H1 (cell line): Measurements from ENCODE around the gene LNPEP. TPM values are rescaled to one million over a fixed set of nuclear protein-coding genes. Genes with fewer than 3 reads are reported as not detected.

ENCODE experiments used
- CTCF ChIA-PET: fragments of 300-600 bp; sonication (Branson Sonifier 250); formaldehyde crosslinking; loops from one replicate; lab custom pipeline; 2021; ENCODE audit not compliant: partially characterized antibody; lab: Charles Lee
- POLR2A ChIA-PET: fragments of 300-600 bp; sonication (Branson Sonifier 250); formaldehyde crosslinking; loops from one replicate; lab custom pipeline; 2021; ENCODE audit warnings: inconsistent platforms; ENCODE audit not compliant: partially characterized antibody; lab: Charles Lee
- DNase-seq, 2 experiments: peaks; one replicate each; pipeline versions ENCODE4 v3.0.0 to v3.0.0-alpha.2; 2010 to 2022; ENCODE audit warnings: low spot score in 2 of 2, low read depth in 1 of 2, mixed read lengths in 1 of 2
- FAIRE-seq: peaks from 2 replicates; lab custom pipeline; 2011; peaks lifted over from hg19 to GRCh38; lab: Jason Lieb, UNC
- H2AFZ ChIP-seq: 2 replicates; pipeline ENCODE4 v1.8.1; 2012; ENCODE audit warnings: low read length, inconsistent platforms
- H2AK5ac ChIP-seq: 2 replicates; pipeline ENCODE4 v1.6.1; 2013; ENCODE audit warnings: low read depth, low read length
- H2BK120ac ChIP-seq: replicated peaks from 2 replicates; pipeline ENCODE3; 2013; ENCODE audit warnings: low read depth, low read length, inconsistent platforms
- H2BK12ac ChIP-seq: 2 replicates; pipeline ENCODE4 v1.6.1; 2013; ENCODE audit warnings: low read depth, low read length
- H2BK15ac ChIP-seq: 2 replicates; pipeline ENCODE4 v1.6.1; 2013; ENCODE audit warnings: low read length
- H2BK20ac ChIP-seq: 2 replicates; pipeline ENCODE4 v1.6.1; 2013; ENCODE audit warnings: low read length
- H2BK5ac ChIP-seq: 2 replicates; pipeline ENCODE4 v1.6.1; 2013; ENCODE audit warnings: low read depth, low read length
- H3K14ac ChIP-seq: 2 replicates; pipeline ENCODE4 v1.6.1; 2013; ENCODE audit warnings: inconsistent platforms; ENCODE audit not compliant: insufficient read length
- H3K18ac ChIP-seq: 2 replicates; pipeline ENCODE4 v1.6.1; 2013; ENCODE audit warnings: low read length; ENCODE audit errors: extremely low read depth
- H3K23ac ChIP-seq: 2 replicates; pipeline ENCODE4 v1.6.1; 2013; ENCODE audit warnings: inconsistent platforms; ENCODE audit not compliant: insufficient read length
- H3K23me2 ChIP-seq: 2 replicates; pipeline ENCODE4 v1.6.1; 2013; ENCODE audit warnings: low read depth, low read length
- H3K27ac ChIP-seq: 2 replicates; pipeline ENCODE4 v1.6.1; 2011; ENCODE audit warnings: low read depth, low read length, inconsistent platforms
- H3K27me3 ChIP-seq, 4 experiments: replicated peaks in 1 of 4; 1 replicate in 1 of 4; 2 replicates in 3 of 4; pipeline versions ENCODE4 v1.6.1 to v1.8.1; 2011 to 2013; ENCODE audit warnings: low read length in 3 of 4, mild to moderate bottlenecking in 3 of 4, inconsistent platforms in 2 of 4, mixed read lengths in 2 of 4, moderate library complexity in 1 of 4; ENCODE audit not compliant: control insufficient read depth in 3 of 4, insufficient read depth in 3 of 4; ENCODE audit errors: extremely low read depth in 1 of 4
- H3K36me3 ChIP-seq, 4 experiments: 2 replicates each; pipeline versions ENCODE4 v1.6.1 to v1.8.1; 2011 to 2013; ENCODE audit warnings: mild to moderate bottlenecking in 4 of 4, low read length in 3 of 4, moderate library complexity in 2 of 4, control low read depth in 1 of 4, inconsistent platforms in 1 of 4; ENCODE audit not compliant: insufficient read depth in 4 of 4, control insufficient read depth in 2 of 4
- H3K4ac ChIP-seq: replicated peaks from 2 replicates; pipeline ENCODE3; 2013; ENCODE audit warnings: low read length, low read depth, mixed read lengths, inconsistent platforms; ENCODE audit not compliant: insufficient read length
- H3K4me1 ChIP-seq, 4 experiments: replicated peaks in 1 of 4; 1 replicate in 1 of 4; 2 replicates in 3 of 4; pipeline versions ENCODE4 v1.6.1 to v1.8.1; 2011 to 2013; ENCODE audit warnings: low read length in 3 of 4, inconsistent platforms in 2 of 4, mixed read lengths in 1 of 4; ENCODE audit not compliant: insufficient read depth in 4 of 4, control insufficient read depth in 3 of 4
- H3K4me2 ChIP-seq, 2 experiments: 2 replicates each; pipeline versions ENCODE4 v1.6.1 to v1.8.1; 2011 to 2013; ENCODE audit warnings: low read depth in 2 of 2, low read length in 2 of 2, control low read depth in 1 of 2, inconsistent platforms in 1 of 2, mild to moderate bottlenecking in 1 of 2; ENCODE audit not compliant: insufficient read depth in 1 of 2
- H3K4me3 ChIP-seq, 4 experiments: fragments of 200-600, 300-600 bp in 1 of 4; sonication (generic), shearing (Covaris generic), sonication (Bioruptor Twin) in 1 of 4; 2 replicates each; pipeline versions ENCODE4 v1.5.1 to v1.8.1; 2011 to 2016; ENCODE audit warnings: low read length in 4 of 4, low read depth in 3 of 4, control low read depth in 2 of 4, inconsistent platforms in 2 of 4, mild to moderate bottlenecking in 2 of 4, mixed read lengths in 1 of 4, moderate library complexity in 1 of 4; ENCODE audit not compliant: insufficient read depth in 2 of 4; ENCODE audit errors: extremely low read depth in 1 of 4
- H3K56ac ChIP-seq: replicated peaks from 2 replicates; pipeline ENCODE3; 2013; ENCODE audit warnings: low read depth, mild to moderate bottlenecking, mixed read lengths, low read length, inconsistent platforms; ENCODE audit not compliant: insufficient read length
- H3K79me1 ChIP-seq: 2 replicates; pipeline ENCODE4 v1.6.1; 2013; ENCODE audit warnings: low read depth, low read length, control low read depth
- H3K79me2 ChIP-seq, 2 experiments: 2 replicates each; pipeline versions ENCODE4 v1.6.1 to v1.8.1; 2012 to 2013; ENCODE audit warnings: low read length in 2 of 2, mild to moderate bottlenecking in 2 of 2, inconsistent platforms in 1 of 2; ENCODE audit not compliant: insufficient read depth in 2 of 2, control insufficient read depth in 1 of 2
- H3K9ac ChIP-seq, 4 experiments: replicated peaks in 1 of 4; 1 replicate in 1 of 4; 2 replicates in 3 of 4; pipeline versions ENCODE4 v1.6.1 to v1.8.1; 2011 to 2013; ENCODE audit warnings: low read depth in 3 of 4, low read length in 3 of 4, control low read depth in 2 of 4, mild to moderate bottlenecking in 2 of 4, moderate library complexity in 2 of 4, inconsistent platforms in 1 of 4; ENCODE audit errors: extremely low read depth in 1 of 4
- H3K9me3 ChIP-seq, 2 experiments: 2 replicates each; pipeline versions ENCODE4 v1.6.1 to v1.8.1; 2012 to 2013; ENCODE audit warnings: mild to moderate bottlenecking in 2 of 2, moderate library complexity in 2 of 2, control low read depth in 1 of 2, inconsistent platforms in 1 of 2, low read depth in 1 of 2, low read length in 1 of 2, mixed read lengths in 1 of 2; ENCODE audit not compliant: insufficient read depth in 2 of 2
- H4K20me1 ChIP-seq, 2 experiments: replicated peaks in 1 of 2; 2 replicates each; pipeline versions ENCODE3 to v1.8.1; 2011 to 2013; ENCODE audit warnings: inconsistent platforms in 2 of 2, low read length in 2 of 2, mild to moderate bottlenecking in 1 of 2; ENCODE audit not compliant: insufficient read depth in 2 of 2, control insufficient read depth in 1 of 2
- H4K5ac ChIP-seq: 2 replicates; pipeline ENCODE4 v1.6.1; 2013; ENCODE audit warnings: low read length, low read depth, mixed read lengths, inconsistent platforms; ENCODE audit not compliant: insufficient read length
- H4K8ac ChIP-seq: 2 replicates; pipeline ENCODE4 v1.8.0; 2013; ENCODE audit warnings: mild to moderate bottlenecking, moderate library complexity, low read length, inconsistent platforms; ENCODE audit not compliant: insufficient read depth; ENCODE audit errors: extremely low read depth
- H4K91ac ChIP-seq: replicated peaks from 2 replicates; pipeline ENCODE3; 2013; ENCODE audit warnings: low read length, mixed read lengths, inconsistent platforms; ENCODE audit not compliant: insufficient read length
- CBX5 ChIP-seq: fragments of 300-800, 300-1000 bp; sonication (generic); IDR thresholded peaks from 2 replicates; pipeline ENCODE4 v1.7.1; 2016; ENCODE audit warnings: antibody characterized with exemption, low read length, low read depth
- CBX8 ChIP-seq: fragments of 300-800, 300-1000 bp; sonication (generic); IDR thresholded peaks from 2 replicates; pipeline ENCODE4 v1.7.1; 2016; ENCODE audit warnings: low read depth, low read length, borderline replicate concordance
- CTCF ChIP-seq, 3 experiments: IDR thresholded peaks; 1 replicate in 2 of 3; 2 replicates in 1 of 3; pipeline versions ENCODE4 v1.5.1 to v1.6.1; 2011; ENCODE audit warnings: low read length in 3 of 3, mild to moderate bottlenecking in 3 of 3, inconsistent platforms in 2 of 3, low read depth in 1 of 3, moderate library complexity in 1 of 3; ENCODE audit not compliant: insufficient read depth in 1 of 3; ENCODE audit errors: control extremely low read depth in 1 of 3
- EGR1 ChIP-seq: IDR thresholded peaks from 2 replicates; pipeline ENCODE4 v1.6.1; 2011; ENCODE audit warnings: low read depth, low read length, borderline replicate concordance
- EZH2 ChIP-seq: fragments of 200-600 bp; sonication (generic); IDR thresholded peaks from 2 replicates; pipeline ENCODE4 v1.7.1; 2012; ENCODE audit warnings: low read depth, mild to moderate bottlenecking, moderate library complexity, low read length, inconsistent platforms; ENCODE audit not compliant: severe bottlenecking
- RBBP5 ChIP-seq: IDR thresholded peaks from 2 replicates; pipeline ENCODE4 v1.7.1; 2012; ENCODE audit warnings: low read depth, mild to moderate bottlenecking, inconsistent platforms, low read length, moderate library complexity, borderline replicate concordance
- RNF2 ChIP-seq: fragments of 200-900, 300-1000 bp; sonication (generic); IDR thresholded peaks from 2 replicates; pipeline ENCODE4 v1.7.1; 2016; ENCODE audit warnings: borderline replicate concordance, low read depth, mild to moderate bottlenecking, antibody characterized with exemption, low read length; ENCODE audit not compliant: poor library complexity, severe bottlenecking; ENCODE audit errors: missing control alignments
- SIX5 ChIP-seq: IDR thresholded peaks from 2 replicates; pipeline ENCODE4 v1.6.1; 2011; ENCODE audit warnings: mild to moderate bottlenecking, low read depth, low read length
- SRF ChIP-seq: IDR thresholded peaks from 2 replicates; pipeline ENCODE4 v1.6.1; 2011; ENCODE audit warnings: mild to moderate bottlenecking, low read depth, low read length, moderate library complexity
- TAF7 ChIP-seq: optimal IDR thresholded peaks from 2 replicates; pipeline ENCODE3; 2011; ENCODE audit warnings: low read depth, mild to moderate bottlenecking, inconsistent platforms, low read length, moderate library complexity, borderline replicate concordance
- TBP ChIP-seq: IDR thresholded peaks from 2 replicates; pipeline ENCODE4 v1.6.1; 2011; ENCODE audit warnings: low read depth, low read length, improper control_type of control experiment
- WGBS, 2 experiments: shearing (Covaris generic) in 1 of 2; methylation state at CpG; one replicate each; pipeline versions ENCODE4 v1.1.6 to v1.1.7; 2013 to 2015; ENCODE audit warnings: low lambda C conversion rate in 2 of 2, mixed read lengths in 2 of 2, inconsistent platforms in 1 of 2, low coverage in 1 of 2, missing lambda C conversion rate in 1 of 2; ENCODE audit not compliant: insufficient replicate concordance in 2 of 2, insufficient coverage in 1 of 2, insufficient read length in 1 of 2; ENCODE audit errors: extremely low coverage in 1 of 2, missing lambda C conversion rate in 1 of 2; 5-methylcytosine and 5-hydroxymethylcytosine counted together
- polyA plus RNA-seq, 7 experiments: library from polyadenylated mRNA; depleted of rRNA in 3 of 7; stranded (reverse) in 5 of 7; unstranded in 2 of 7; fragments of >200 nt in 5 of 7; fragments of 200-250 nt in 2 of 7; gene quantifications; 1 replicate in 5 of 7; 2 replicates in 1 of 7; 4 replicates in 1 of 7; pipeline versions ENCODE4 v1.2.1 to v1.2.3, GENCODE V29; 2011 to 2013; ENCODE audit warnings: missing spikeins in 2 of 7, mixed read lengths in 2 of 7
- total RNA-seq: library from RNA; stranded (reverse); fragmentation: NEBNext Ultra II Directional; extraction: Animal tissue kit (Norgen Biotek cat#: 25700); gene quantifications from 2 replicates; pipeline ENCODE4 v1.2.1, GENCODE V29; 2021

LNPEP gene
- total and polyA plus RNA-seq, 2 of the 8 experiments (the other 6 are each of a cell fraction or from before 2014, with no cell fraction given), result 1.8 to 4.5 TPM

GRCh38 chr5:97042996-97043395, 107.1 kb downstream of the LNPEP start:
- H3K9me3 ChIP-seq, result no peaks in the 10 kb centered on the region
- H4K8ac ChIP-seq, result no peak overlapping the region
- no peak overlapping the region for H3K4me2 ChIP-seq
- CTCF ChIA-PET, result interaction anchor here (0.6 to 9.6 kb wide), 20 partner anchors 9 to 1043 kb away, joined by 3 to 160 read pairs (median 4); partner anchors contain the start of gene LIX1
- no peak overlapping the region for H3K27ac ChIP-seq
- 0 out of 2 replicates have a peak overlapping the region, but pooled peaks have one; percentile 22 for H3K18ac ChIP-seq
- no peaks in the 10 kb centered on the region for H3K36me3 ChIP-seq
- H3K9ac ChIP-seq, result no peak overlapping the region
- no peak overlapping the region for H3K14ac ChIP-seq
- no peak overlapping the region for H2AFZ ChIP-seq
- POLR2A ChIA-PET, result interaction anchor here (1.6 kb wide), 1 partner anchor 10 kb away, joined by 4 read pairs; no protein-coding TSS in a partner anchor
- no peaks in the 10 kb centered on the region for H4K20me1 ChIP-seq
- no peak overlapping the region for H3K23ac ChIP-seq
- DNase-seq, result no peak
- H3K79me2 ChIP-seq, result no peaks in the 10 kb centered on the region
- no peak overlapping the region for H2BK20ac ChIP-seq
- no peak overlapping the region for H4K91ac ChIP-seq
- H3K4me3 ChIP-seq, result no peak overlapping the region
- H3K79me1 ChIP-seq, result no peaks in the 10 kb centered on the region
- 91% methylated on average over 7 of the region's 7 CpGs; no CpG with 5 or more reads in 1 of the 2 experiments for WGBS, 2 experiments
- no peak overlapping the region for H3K4ac ChIP-seq
- no peak overlapping the region for H3K56ac ChIP-seq
- H2AK5ac ChIP-seq, result no peak overlapping the region
- H2BK15ac ChIP-seq, result no peak overlapping the region
- no peak overlapping the region for H2BK120ac ChIP-seq
- no peak overlapping the region for H2BK5ac ChIP-seq
- H2BK12ac ChIP-seq, result no peak overlapping the region
- H3K23me2 ChIP-seq, result peaks cover 4% of the 10 kb centered on the region; the same call in 1 of the 2 replicates
- no peaks in the 10 kb centered on the region for H3K27me3 ChIP-seq
- H3K4me1 ChIP-seq, result peaks cover 0 to 3% (median under 1%) of the 10 kb centered on the region in 4 experiments; a peak in 3 of 7 replicates
- H4K5ac ChIP-seq, result no peak overlapping the region
- FAIRE-seq, result no peak
- TF ChIP-seq CTCF (IDR thresholded peaks at IDR 0.05; ENCODE audit: control extremely low read depth in 1 of 3, insufficient read depth in 1 of 3, low read depth in 1 of 3, low read length in 3 of 3) (no peak), TBP (no peak), SIX5 (no peak), EZH2 (no peak), TAF7 (no peak), EGR1 (no peak), CBX8 (no peak), RBBP5 (no peak), SRF (no peak), CBX5 (no peak), RNF2 (no peak)
